22Rv1 (cell line): ENCODE data around the gene ZBTB20.
A peak's percentile ranks its signal among the peaks of the same experiment; 100 is the strongest.

Source experiments
- H3K27ac ChIP-seq: fragments of 450-650 bp; 2 replicates; pipeline ENCODE4 v1.5.1; 2017
- CTCF ChIP-seq: fragments of 450-650 bp; IDR thresholded peaks from 2 replicates; pipeline ENCODE4 v1.5.1; 2017; ENCODE audit warnings: mild to moderate bottlenecking
- ZFX ChIP-seq: fragments of 450-650 bp; IDR thresholded peaks from 2 replicates; pipeline ENCODE4 v1.6.1; 2017; ENCODE audit warnings: antibody characterized with exemption, borderline replicate concordance

ZBTB20 gene

GRCh38 chr3:114686621-114687020 is 460.5 kb downstream of the ZBTB20 start:
- H3K27ac ChIP-seq, result no peak overlapping the region
- TF ChIP-seq ZFX (no peak), CTCF (no peak)

- no peak for TF ChIP-seq ZFX
- TF ChIP-seq CTCF, result no peak
- H3K27ac ChIP-seq, result peak overlapping the region; percentile 51
These were observed 461.9 kb downstream of the ZBTB20 start for GRCh38 chr3:114685161-114685560.

GRCh38 chr3:114680299-114680698 is 466.8 kb downstream of the ZBTB20 start:
- H3K27ac ChIP-seq, result peak overlapping the region; percentile 54
- no peak for TF ChIP-seq ZFX
- no peak for TF ChIP-seq CTCF

DNA sequence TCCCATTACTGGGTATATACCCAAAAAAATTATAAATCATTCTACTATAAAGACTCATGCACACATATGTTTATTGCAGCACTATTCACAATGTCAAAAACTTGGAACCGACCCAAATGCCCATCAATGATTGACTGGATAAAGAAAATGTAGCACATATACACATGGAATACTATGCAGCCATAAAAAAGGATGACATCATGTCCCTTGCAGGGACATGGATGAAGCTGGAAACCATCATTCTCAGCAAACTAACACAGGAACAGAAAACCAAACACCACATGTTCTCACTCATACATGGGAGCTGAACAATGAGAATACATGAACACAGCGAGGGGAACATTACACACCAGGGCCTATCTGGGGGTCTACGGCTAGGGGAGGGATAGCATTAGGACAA is 467.3 kb downstream of the ZBTB20 start:
- peak overlapping the region; percentile 54 for H3K27ac ChIP-seq

DNA sequence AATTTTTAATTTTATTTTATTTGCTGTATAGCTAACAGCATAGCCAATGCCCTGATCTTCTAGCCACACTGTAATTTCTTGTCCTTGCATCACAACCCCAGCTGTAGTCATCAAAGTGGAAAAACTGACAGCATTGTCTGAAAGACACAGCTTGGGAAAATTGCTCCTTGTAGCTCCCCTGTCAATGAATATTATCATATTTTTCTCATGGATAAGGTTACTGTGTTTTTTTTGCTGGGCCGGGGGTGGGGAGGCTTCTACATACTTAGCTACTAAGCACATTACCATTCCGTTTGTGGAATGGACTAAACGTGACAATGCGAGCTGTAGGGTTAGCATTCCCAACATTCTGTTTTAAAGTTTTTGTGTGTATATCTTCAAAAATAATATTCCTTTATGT is 472.0 kb downstream of the ZBTB20 start:
- H3K27ac ChIP-seq, result no peak overlapping the region
- TF ChIP-seq CTCF, result no peak
- TF ChIP-seq ZFX, result no peak

- TF ChIP-seq ZFX (no peak), CTCF (no peak)
- no peak overlapping the region for H3K27ac ChIP-seq
These were observed 473.1 kb downstream of the ZBTB20 start for GRCh38 chr3:114674036-114674435.

DNA sequence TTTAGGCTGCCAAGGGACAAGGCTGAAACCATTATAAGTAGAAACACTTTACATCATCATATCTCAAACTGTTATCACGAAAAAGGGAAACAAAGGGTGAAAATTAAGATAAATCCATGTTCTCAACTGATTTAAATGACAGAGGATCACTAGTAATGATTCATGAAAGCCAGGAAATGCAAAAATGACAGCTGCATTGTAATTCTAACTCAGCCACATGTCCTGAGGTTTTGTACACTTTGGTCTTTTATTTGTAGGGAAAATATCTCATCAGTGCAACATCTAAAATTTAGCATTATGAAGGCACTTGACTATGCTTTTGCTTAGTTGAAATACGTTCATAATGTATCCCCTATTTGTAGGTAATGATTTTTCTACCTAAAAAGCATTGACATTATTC is 473.6 kb downstream of the ZBTB20 start:
- TF ChIP-seq ZFX (no peak), CTCF (no peak)
- H3K27ac ChIP-seq, result no peak overlapping the region

- TF ChIP-seq CTCF (no peak), ZFX (no peak)
- no peak overlapping the region for H3K27ac ChIP-seq
These were observed 474.2 kb downstream of the ZBTB20 start for GRCh38 chr3:114672692-114673447.
